H1 (cell line): ENCODE data around the gene F11. TPM values are rescaled to one million over a fixed set of nuclear protein-coding genes. Genes with fewer than 3 reads are reported as not detected.

Experiments used
- CTCF ChIA-PET: fragments of 300-600 bp; sonication (Branson Sonifier 250); formaldehyde crosslinking; loops from one replicate; lab custom pipeline; 2021; ENCODE audit not compliant: partially characterized antibody; lab: Charles Lee
- POLR2A ChIA-PET: fragments of 300-600 bp; sonication (Branson Sonifier 250); formaldehyde crosslinking; loops from one replicate; lab custom pipeline; 2021; ENCODE audit warnings: inconsistent platforms; ENCODE audit not compliant: partially characterized antibody; lab: Charles Lee
- DNase-seq, 2 experiments: peaks; one replicate each; pipeline versions ENCODE4 v3.0.0 to v3.0.0-alpha.2; 2010 to 2022; ENCODE audit warnings: low spot score in 2 of 2, low read depth in 1 of 2, mixed read lengths in 1 of 2
- FAIRE-seq: peaks from 2 replicates; lab custom pipeline; 2011; peaks lifted over from hg19 to GRCh38; lab: Jason Lieb, UNC
- H2AFZ ChIP-seq: 2 replicates; pipeline ENCODE4 v1.8.1; 2012; ENCODE audit warnings: low read length, inconsistent platforms
- H2AK5ac ChIP-seq: 2 replicates; pipeline ENCODE4 v1.6.1; 2013; ENCODE audit warnings: low read depth, low read length
- H2BK120ac ChIP-seq: replicated peaks from 2 replicates; pipeline ENCODE3; 2013; ENCODE audit warnings: low read depth, low read length, inconsistent platforms
- H2BK12ac ChIP-seq: 2 replicates; pipeline ENCODE4 v1.6.1; 2013; ENCODE audit warnings: low read depth, low read length
- H2BK15ac ChIP-seq: 2 replicates; pipeline ENCODE4 v1.6.1; 2013; ENCODE audit warnings: low read length
- H2BK20ac ChIP-seq: 2 replicates; pipeline ENCODE4 v1.6.1; 2013; ENCODE audit warnings: low read length
- H2BK5ac ChIP-seq: 2 replicates; pipeline ENCODE4 v1.6.1; 2013; ENCODE audit warnings: low read depth, low read length
- H3K14ac ChIP-seq: 2 replicates; pipeline ENCODE4 v1.6.1; 2013; ENCODE audit warnings: inconsistent platforms; ENCODE audit not compliant: insufficient read length
- H3K18ac ChIP-seq: 2 replicates; pipeline ENCODE4 v1.6.1; 2013; ENCODE audit warnings: low read length; ENCODE audit errors: extremely low read depth
- H3K23ac ChIP-seq: 2 replicates; pipeline ENCODE4 v1.6.1; 2013; ENCODE audit warnings: inconsistent platforms; ENCODE audit not compliant: insufficient read length
- H3K23me2 ChIP-seq: 2 replicates; pipeline ENCODE4 v1.6.1; 2013; ENCODE audit warnings: low read depth, low read length
- H3K27ac ChIP-seq: 2 replicates; pipeline ENCODE4 v1.6.1; 2011; ENCODE audit warnings: low read depth, low read length, inconsistent platforms
- H3K27me3 ChIP-seq, 4 experiments: replicated peaks in 1 of 4; 1 replicate in 1 of 4; 2 replicates in 3 of 4; pipeline versions ENCODE4 v1.6.1 to v1.8.1; 2011 to 2013; ENCODE audit warnings: low read length in 3 of 4, mild to moderate bottlenecking in 3 of 4, inconsistent platforms in 2 of 4, mixed read lengths in 2 of 4, moderate library complexity in 1 of 4; ENCODE audit not compliant: control insufficient read depth in 3 of 4, insufficient read depth in 3 of 4; ENCODE audit errors: extremely low read depth in 1 of 4
- H3K36me3 ChIP-seq, 4 experiments: 2 replicates each; pipeline versions ENCODE4 v1.6.1 to v1.8.1; 2011 to 2013; ENCODE audit warnings: mild to moderate bottlenecking in 4 of 4, low read length in 3 of 4, moderate library complexity in 2 of 4, control low read depth in 1 of 4, inconsistent platforms in 1 of 4; ENCODE audit not compliant: insufficient read depth in 4 of 4, control insufficient read depth in 2 of 4
- H3K4ac ChIP-seq: replicated peaks from 2 replicates; pipeline ENCODE3; 2013; ENCODE audit warnings: low read length, low read depth, mixed read lengths, inconsistent platforms; ENCODE audit not compliant: insufficient read length
- H3K4me1 ChIP-seq, 4 experiments: replicated peaks in 1 of 4; 1 replicate in 1 of 4; 2 replicates in 3 of 4; pipeline versions ENCODE4 v1.6.1 to v1.8.1; 2011 to 2013; ENCODE audit warnings: low read length in 3 of 4, inconsistent platforms in 2 of 4, mixed read lengths in 1 of 4; ENCODE audit not compliant: insufficient read depth in 4 of 4, control insufficient read depth in 3 of 4
- H3K4me2 ChIP-seq, 2 experiments: 2 replicates each; pipeline versions ENCODE4 v1.6.1 to v1.8.1; 2011 to 2013; ENCODE audit warnings: low read depth in 2 of 2, low read length in 2 of 2, control low read depth in 1 of 2, inconsistent platforms in 1 of 2, mild to moderate bottlenecking in 1 of 2; ENCODE audit not compliant: insufficient read depth in 1 of 2
- H3K4me3 ChIP-seq, 4 experiments: fragments of 200-600, 300-600 bp in 1 of 4; sonication (generic), shearing (Covaris generic), sonication (Bioruptor Twin) in 1 of 4; 2 replicates each; pipeline versions ENCODE4 v1.5.1 to v1.8.1; 2011 to 2016; ENCODE audit warnings: low read length in 4 of 4, low read depth in 3 of 4, control low read depth in 2 of 4, inconsistent platforms in 2 of 4, mild to moderate bottlenecking in 2 of 4, mixed read lengths in 1 of 4, moderate library complexity in 1 of 4; ENCODE audit not compliant: insufficient read depth in 2 of 4; ENCODE audit errors: extremely low read depth in 1 of 4
- H3K56ac ChIP-seq: replicated peaks from 2 replicates; pipeline ENCODE3; 2013; ENCODE audit warnings: low read depth, mild to moderate bottlenecking, mixed read lengths, low read length, inconsistent platforms; ENCODE audit not compliant: insufficient read length
- H3K79me1 ChIP-seq: 2 replicates; pipeline ENCODE4 v1.6.1; 2013; ENCODE audit warnings: low read depth, low read length, control low read depth
- H3K79me2 ChIP-seq, 2 experiments: 2 replicates each; pipeline versions ENCODE4 v1.6.1 to v1.8.1; 2012 to 2013; ENCODE audit warnings: low read length in 2 of 2, mild to moderate bottlenecking in 2 of 2, inconsistent platforms in 1 of 2; ENCODE audit not compliant: insufficient read depth in 2 of 2, control insufficient read depth in 1 of 2
- H3K9ac ChIP-seq, 4 experiments: replicated peaks in 1 of 4; 1 replicate in 1 of 4; 2 replicates in 3 of 4; pipeline versions ENCODE4 v1.6.1 to v1.8.1; 2011 to 2013; ENCODE audit warnings: low read depth in 3 of 4, low read length in 3 of 4, control low read depth in 2 of 4, mild to moderate bottlenecking in 2 of 4, moderate library complexity in 2 of 4, inconsistent platforms in 1 of 4; ENCODE audit errors: extremely low read depth in 1 of 4
- H3K9me3 ChIP-seq, 2 experiments: 2 replicates each; pipeline versions ENCODE4 v1.6.1 to v1.8.1; 2012 to 2013; ENCODE audit warnings: mild to moderate bottlenecking in 2 of 2, moderate library complexity in 2 of 2, control low read depth in 1 of 2, inconsistent platforms in 1 of 2, low read depth in 1 of 2, low read length in 1 of 2, mixed read lengths in 1 of 2; ENCODE audit not compliant: insufficient read depth in 2 of 2
- H4K20me1 ChIP-seq, 2 experiments: replicated peaks in 1 of 2; 2 replicates each; pipeline versions ENCODE3 to v1.8.1; 2011 to 2013; ENCODE audit warnings: inconsistent platforms in 2 of 2, low read length in 2 of 2, mild to moderate bottlenecking in 1 of 2; ENCODE audit not compliant: insufficient read depth in 2 of 2, control insufficient read depth in 1 of 2
- H4K5ac ChIP-seq: 2 replicates; pipeline ENCODE4 v1.6.1; 2013; ENCODE audit warnings: low read length, low read depth, mixed read lengths, inconsistent platforms; ENCODE audit not compliant: insufficient read length
- H4K8ac ChIP-seq: 2 replicates; pipeline ENCODE4 v1.8.0; 2013; ENCODE audit warnings: mild to moderate bottlenecking, moderate library complexity, low read length, inconsistent platforms; ENCODE audit not compliant: insufficient read depth; ENCODE audit errors: extremely low read depth
- H4K91ac ChIP-seq: replicated peaks from 2 replicates; pipeline ENCODE3; 2013; ENCODE audit warnings: low read length, mixed read lengths, inconsistent platforms; ENCODE audit not compliant: insufficient read length
- RBBP5 ChIP-seq: IDR thresholded peaks from 2 replicates; pipeline ENCODE4 v1.7.1; 2012; ENCODE audit warnings: low read depth, mild to moderate bottlenecking, inconsistent platforms, low read length, moderate library complexity, borderline replicate concordance
- TEAD4 ChIP-seq: IDR thresholded peaks from 2 replicates; pipeline ENCODE4 v1.6.1; 2012; ENCODE audit warnings: low read depth, low read length, inconsistent platforms, mixed read lengths
- WGBS, 2 experiments: shearing (Covaris generic) in 1 of 2; methylation state at CpG; one replicate each; pipeline versions ENCODE4 v1.1.6 to v1.1.7; 2013 to 2015; ENCODE audit warnings: low lambda C conversion rate in 2 of 2, mixed read lengths in 2 of 2, inconsistent platforms in 1 of 2, low coverage in 1 of 2, missing lambda C conversion rate in 1 of 2; ENCODE audit not compliant: insufficient replicate concordance in 2 of 2, insufficient coverage in 1 of 2, insufficient read length in 1 of 2; ENCODE audit errors: extremely low coverage in 1 of 2, missing lambda C conversion rate in 1 of 2; 5-methylcytosine and 5-hydroxymethylcytosine counted together
- long read RNA-seq, 2 experiments: library from RNA in 1 of 2; library from capped mRNA in 1 of 2; stranded (forward); transcript quantifications; one replicate each; pipeline ENCODE4 v2.0.0, GENCODE V29; 2021; ENCODE audit warnings: inconsistent platforms in 1 of 2
- polyA minus RNA-seq, 3 experiments: library from RNA; depleted of rRNA, polyadenylated mRNA; stranded (reverse); fragments of >200 nt; gene quantifications; 1 replicate in 2 of 3; 2 replicates in 1 of 3; pipeline ENCODE4 v1.2.3, GENCODE V29; 2011
- polyA plus RNA-seq, 7 experiments: library from polyadenylated mRNA; depleted of rRNA in 3 of 7; stranded (reverse) in 5 of 7; unstranded in 2 of 7; fragments of >200 nt in 5 of 7; fragments of 200-250 nt in 2 of 7; gene quantifications; 1 replicate in 5 of 7; 2 replicates in 1 of 7; 4 replicates in 1 of 7; pipeline versions ENCODE4 v1.2.1 to v1.2.3, GENCODE V29; 2011 to 2013; ENCODE audit warnings: missing spikeins in 2 of 7, mixed read lengths in 2 of 7
- total RNA-seq: library from RNA; stranded (reverse); fragmentation: NEBNext Ultra II Directional; extraction: Animal tissue kit (Norgen Biotek cat#: 25700); gene quantifications from 2 replicates; pipeline ENCODE4 v1.2.1, GENCODE V29; 2021

Gene F11
- total RNA-seq (0.54 and 0.99 TPM in 2 replicates), polyA plus RNA-seq (2011; rRNA removed) (0.27 and 0.55 TPM in 2 replicates), polyA minus RNA-seq (2011; rRNA and poly(A)+ RNA removed) (0.63 and 0.91 TPM in 2 replicates)
- 0.58 TPM for polyA plus RNA-seq (2011; cell fraction: cytosol; rRNA removed)
- 1.1 TPM for polyA plus RNA-seq (2011; cell fraction: nucleus; rRNA removed)
- 0.25 to 0.98 TPM (median 0.59 TPM) in 4 replicates for polyA plus RNA-seq (2012, experiment 1 of 2)
- polyA plus RNA-seq (2012, experiment 2 of 2), result not detected
- 0.95 TPM for polyA plus RNA-seq (2013, experiment 1 of 2)
- polyA plus RNA-seq (2013, experiment 2 of 2), result 0.94 TPM
- polyA minus RNA-seq (2011; cell fraction: cytosol; rRNA and poly(A)+ RNA removed), result not detected
- polyA minus RNA-seq (2011; cell fraction: nucleus; rRNA and poly(A)+ RNA removed), result 0.80 TPM
- long read RNA-seq, experiment 1, partial matches to known transcripts, result 2 of 2 reads
- long read RNA-seq, experiment 1, other reads (novel, unspliced or antisense), result 0 of 2 reads
- long read RNA-seq, experiment 2, result 0 reads

- H3K27ac ChIP-seq, result peak within 1 kb of the TSS; percentile 11; the same call in 1 of the 2 replicates
- ChIA-PET POLR2A (interaction anchor here (0.8 to 3.6 kb wide), 11 partner anchors 9 to 458 kb away, joined by 3 to 37 read pairs (median 3); no protein-coding TSS in a partner anchor), CTCF (interaction anchor here (0.5 to 1.1 kb wide), 4 partner anchors 64 to 368 kb away, joined by 3 read pairs; no protein-coding TSS in a partner anchor)
- H4K5ac ChIP-seq, result peak within 1 kb of the TSS; percentile 95
- H3K36me3 ChIP-seq, result no peaks in the 10 kb centered on the region
- H3K4me3 ChIP-seq, result peak within 1 kb of the TSS in 1 of 4 experiments; percentile 48; a peak in 2 of 8 replicates
- H3K4me1 ChIP-seq, result peaks cover 3 to 14% (median 9%) of the 10 kb centered on the region in 4 experiments; a peak in 5 of 7 replicates
- H4K91ac ChIP-seq, result peak within 1 kb of the TSS; percentile 71
- peak within 1 kb of the TSS; percentile 59 to 70 for H3K4me2 ChIP-seq
- TF ChIP-seq TEAD4 (no peak), RBBP5 (0 out of 2 replicates have a peak, but pooled peaks have one; percentile 16)
- H2AFZ ChIP-seq, result no peak within 1 kb of the TSS
- no peaks in the 10 kb centered on the region for H3K9me3 ChIP-seq
- peak within 1 kb of the TSS; percentile 93 for H2BK5ac ChIP-seq
- no peak within 1 kb of the TSS for H3K4ac ChIP-seq
- no peaks in the 10 kb centered on the region for H3K79me1 ChIP-seq
- no peak within 1 kb of the TSS for H3K56ac ChIP-seq
- no peak within 1 kb of the TSS for H2BK15ac ChIP-seq
- no peaks in the 10 kb centered on the region for H3K79me2 ChIP-seq
- DNase-seq (no peak), FAIRE-seq (peak; percentile 71)
- no peak within 1 kb of the TSS for H2AK5ac ChIP-seq
- H2BK12ac ChIP-seq, result peak within 1 kb of the TSS; percentile 100
- H3K23me2 ChIP-seq, result no peaks in the 10 kb centered on the region
- H2BK120ac ChIP-seq, result peak within 1 kb of the TSS; percentile 26
- no peak within 1 kb of the TSS for H4K8ac ChIP-seq
- no peak within 1 kb of the TSS for H3K14ac ChIP-seq
- no peak within 1 kb of the TSS for H3K23ac ChIP-seq
- 19% methylated on average over 10 of the region's 10 CpGs; no CpG with 5 or more reads in 1 of the 2 experiments for WGBS, 2 experiments
- peak within 1 kb of the TSS; percentile 94; the same call in 1 of the 2 replicates for H3K18ac ChIP-seq
- no peaks in the 10 kb centered on the region for H4K20me1 ChIP-seq
- H3K9ac ChIP-seq, result no peak within 1 kb of the TSS; a peak in 2 of 7 replicates
- H3K27me3 ChIP-seq, result no peaks in the 10 kb centered on the region
- H2BK20ac ChIP-seq, result no peak within 1 kb of the TSS
Observed at GRCh38 chr4:186265683-186266652, at the start of gene F11. Gene F11, plus strand, starts transcription at chr4:186266189. Its CDS starts 948 bp downstream, at chr4:186267137.
